Ishikawa (cell line): Measurements from ENCODE around the gene GOLGA5.

Source experiments
- CREB1 ChIP-seq: IDR thresholded peaks from 2 replicates; pipeline ENCODE4 v1.6.1; 2012; ENCODE audit warnings: low read depth
- EGR1 ChIP-seq: IDR thresholded peaks from 2 replicates; pipeline ENCODE4 v1.6.1; 2012
- EP300 ChIP-seq: IDR thresholded peaks from 2 replicates; pipeline ENCODE4 v1.6.1; 2012; ENCODE audit warnings: borderline replicate concordance
- FOXM1 ChIP-seq: IDR thresholded peaks from 2 replicates; pipeline ENCODE4 v1.6.1; 2012; ENCODE audit warnings: low read depth, borderline replicate concordance
- MAX ChIP-seq: IDR thresholded peaks from 2 replicates; pipeline ENCODE4 v1.6.1; 2012
- RAD21 ChIP-seq: IDR thresholded peaks from 2 replicates; pipeline ENCODE4 v1.6.1; 2012; ENCODE audit warnings: low read depth
- TAF1 ChIP-seq: IDR thresholded peaks from 2 replicates; pipeline ENCODE4 v1.6.1; 2012; ENCODE audit warnings: low read depth, mild to moderate bottlenecking

- TF ChIP-seq EP300 (no peak), CREB1 (no peak), FOXM1 (no peak), EGR1 (no peak), RAD21 (no peak), TAF1 (no peak), MAX (no peak)
These were observed 90.3 kb downstream of the GOLGA5 start for GRCh38 chr14:92884410-92884809.
